GM18507 (cell line): ENCODE measurements around the gene UTP20.
"Not testable (repeated sequence)": the region's sequence is repeated elsewhere in the genome, so short reads cannot be mapped to it uniquely, and the experiment has no call there.

Experiments used
- DNase-seq: peaks from one replicate; pipeline ENCODE4 v3.0.0; 2011; ENCODE audit warnings: low read depth; ENCODE audit not compliant: insufficient read length; ENCODE audit errors: extremely low spot score
- FAIRE-seq: peaks from 2 replicates; lab custom pipeline; 2011; peaks lifted over from hg19 to GRCh38; lab: Jason Lieb, UNC

UTP20 gene

GRCh38 chr12:101415228-101415627, 135.3 kb downstream of the UTP20 start:
- FAIRE-seq = no peak

GRCh38 chr12:101422066-101422465, 142.2 kb downstream of the UTP20 start:
- not testable (repeated sequence) for FAIRE-seq, DNase-seq

More at GRCh38 chr12:101415228-101415627, 135.3 kb downstream of the UTP20 start:
- DNase-seq = no peak

- DNase-seq = no peak
- FAIRE-seq = no peak
Observed at GRCh38 chr12:101424620-101425019, 144.7 kb downstream of the UTP20 start.

GRCh38 chr12:101430456-101430855, 150.6 kb downstream of the UTP20 start:
- DNase-seq (no peak), FAIRE-seq (no peak)

GRCh38 chr12:101436136-101436535, 156.2 kb downstream of the UTP20 start:
- DNase-seq (no peak), FAIRE-seq (no peak)
